GM10266 (cell line): ENCODE results near the gene GMDS.

Source experiments
- DNase-seq: peaks from one replicate; pipeline ENCODE4 v3.0.0; 2012; ENCODE audit errors: extremely low spot score
- CTCF ChIP-seq: IDR thresholded peaks from 2 replicates; pipeline ENCODE4 v1.5.1; 2012; ENCODE audit warnings: mild to moderate bottlenecking, low read depth; ENCODE audit not compliant: control insufficient read depth, insufficient read depth; ENCODE audit errors: missing control alignments

Gene GMDS

GRCh38 chr6:1777921-1778685, 467.3 kb downstream of the GMDS start:
- no peak for TF ChIP-seq CTCF
- DNase-seq: no peak

GRCh38 chr6:1775441-1775840, 470.0 kb downstream of the GMDS start:
- no peak for TF ChIP-seq CTCF

GRCh38 chr6:1774226-1774915, 471.0 kb downstream of the GMDS start:
- TF ChIP-seq CTCF: no peak
- DNase-seq: no peak

More at GRCh38 chr6:1775441-1775840, 470.0 kb downstream of the GMDS start:
- DNase-seq: no peak

GRCh38 chr6:1773700-1774099, 471.7 kb downstream of the GMDS start:
- DNase-seq: no peak
- no peak for TF ChIP-seq CTCF

GRCh38 chr6:1770968-1771723, 474.3 kb downstream of the GMDS start:
- DNase-seq: no peak

GRCh38 chr6:1770435-1770843, 475.0 kb downstream of the GMDS start:
- DNase-seq: no peak
- no peak for TF ChIP-seq CTCF

More at GRCh38 chr6:1770968-1771723, 474.3 kb downstream of the GMDS start:
- no peak for TF ChIP-seq CTCF
